NCI-H2107 treated with DMSO at 0.1 percent for 48 hours (cell line): Measurements from ENCODE around the gene ACOX1.

Source experiments
- DNase-seq: peaks from one replicate; lab custom pipeline; 2025; ENCODE audit not compliant: unreplicated experiment; lab: John Stamatoyannopoulos, UW

Gene ACOX1

DNA sequence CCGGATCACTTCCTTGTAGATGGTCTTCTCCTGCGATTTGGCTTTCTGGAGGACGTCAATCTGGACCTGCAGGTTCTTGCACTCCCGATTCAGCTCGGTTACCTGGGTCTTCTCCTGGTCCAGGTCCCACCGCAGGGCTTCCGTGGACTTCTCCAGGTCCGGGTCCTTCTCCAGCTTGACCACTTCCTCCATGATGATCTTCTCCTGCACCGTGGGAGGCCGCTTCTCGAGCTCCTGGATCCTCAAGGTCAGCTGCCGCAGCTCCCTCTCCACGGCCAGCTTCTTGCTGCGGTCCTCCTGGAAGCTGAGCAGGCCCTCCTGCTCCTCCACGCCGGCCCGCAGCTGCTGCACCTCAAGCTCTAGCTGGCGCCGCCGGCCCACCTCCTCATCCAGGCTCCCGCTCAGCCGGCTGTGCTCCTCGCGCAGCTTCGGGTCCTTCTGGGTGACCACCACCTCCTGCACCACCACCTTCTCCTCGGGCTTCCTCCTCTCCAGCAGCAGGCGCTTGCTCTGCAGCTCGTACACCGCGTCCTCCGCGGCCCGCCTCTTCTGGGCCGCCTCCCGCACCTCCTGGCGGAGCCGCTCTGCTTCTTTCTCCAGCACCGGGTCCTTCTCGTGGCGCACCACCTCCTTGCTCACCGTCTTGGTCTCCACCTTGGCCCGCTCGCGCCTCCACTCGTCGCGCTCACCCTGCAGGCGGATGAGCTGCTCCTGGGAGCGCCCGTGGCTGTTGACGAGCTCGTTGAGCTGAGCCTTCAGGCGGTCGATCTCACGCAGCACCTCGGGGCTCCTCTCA, 29.9 kb upstream of the ACOX1 start:
- no peak for DNase-seq

DNA sequence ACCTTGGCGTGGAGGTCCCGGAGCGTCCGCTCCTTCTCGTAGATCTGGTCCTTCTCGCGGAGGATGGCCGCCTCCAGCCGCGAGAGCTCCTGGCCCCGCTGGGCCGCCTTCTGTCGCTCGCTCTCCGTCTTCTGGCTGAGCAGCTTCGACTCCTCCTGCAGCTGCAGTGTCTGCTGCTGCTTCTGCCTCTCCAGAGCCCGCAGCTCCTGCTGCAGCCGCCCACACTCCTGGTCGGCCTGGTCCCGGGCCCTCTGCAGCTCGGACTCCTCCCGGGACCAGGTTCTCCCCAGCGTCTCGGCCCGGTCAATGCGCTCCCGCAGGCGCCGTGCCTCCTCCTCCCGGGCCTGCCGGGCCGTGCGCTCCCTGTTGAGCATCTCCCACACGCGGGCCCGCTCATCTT, 29.2 kb upstream of the ACOX1 start:
- no peak for DNase-seq

DNA sequence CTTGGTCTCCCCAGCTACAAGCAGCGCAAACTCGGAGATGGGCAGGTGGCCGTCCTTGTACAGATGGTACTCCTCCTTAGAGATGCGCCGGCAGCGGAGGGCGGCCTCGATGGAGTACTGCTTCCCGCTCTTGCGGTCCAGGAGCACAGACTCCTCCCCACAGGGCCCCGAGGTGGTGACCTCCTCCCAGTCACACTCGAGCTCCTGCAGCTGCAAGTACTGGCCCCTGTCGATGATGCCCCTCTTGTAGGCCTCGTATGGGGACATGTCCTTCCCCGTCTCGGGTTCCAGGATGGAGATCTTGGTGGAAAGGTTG, 28.8 kb upstream of the ACOX1 start:
- no peak for DNase-seq

DNA sequence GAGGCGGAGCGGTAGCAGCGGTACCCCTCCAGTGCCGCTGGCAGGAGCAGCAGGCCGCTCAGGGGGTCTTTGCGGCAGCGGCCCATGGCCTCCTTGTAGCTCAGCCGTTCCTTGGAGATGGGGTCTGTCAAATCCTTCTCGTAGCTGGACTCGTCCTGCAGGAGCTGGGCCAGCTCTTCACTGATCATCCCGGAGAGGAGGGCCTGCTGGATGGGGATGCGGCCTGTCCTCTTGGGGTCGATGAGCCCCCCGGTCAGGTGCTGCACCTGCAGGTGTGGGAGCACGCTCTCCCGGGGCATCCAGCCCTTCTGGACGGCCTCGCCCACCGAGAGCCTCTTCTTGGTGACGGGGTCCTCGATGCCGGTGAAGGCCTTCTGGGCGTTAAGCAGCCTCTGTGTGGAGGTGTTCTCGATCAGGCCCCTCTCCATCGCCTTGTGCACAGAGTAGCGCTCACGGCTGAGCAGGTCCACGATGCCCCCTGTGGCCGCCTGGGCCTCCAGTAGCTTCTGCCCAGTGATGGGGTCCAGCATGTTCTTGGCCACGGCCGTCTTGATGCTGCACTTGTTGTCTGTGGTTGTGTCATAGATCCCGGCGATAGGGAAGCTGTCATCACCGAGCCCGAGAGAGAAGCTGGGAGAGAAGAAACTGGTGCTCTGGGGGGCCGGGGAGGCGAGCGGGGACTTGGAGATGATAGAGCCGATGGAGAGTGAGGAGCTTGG, 28.3 kb upstream of the ACOX1 start:
- DNase-seq, result no peak

DNA sequence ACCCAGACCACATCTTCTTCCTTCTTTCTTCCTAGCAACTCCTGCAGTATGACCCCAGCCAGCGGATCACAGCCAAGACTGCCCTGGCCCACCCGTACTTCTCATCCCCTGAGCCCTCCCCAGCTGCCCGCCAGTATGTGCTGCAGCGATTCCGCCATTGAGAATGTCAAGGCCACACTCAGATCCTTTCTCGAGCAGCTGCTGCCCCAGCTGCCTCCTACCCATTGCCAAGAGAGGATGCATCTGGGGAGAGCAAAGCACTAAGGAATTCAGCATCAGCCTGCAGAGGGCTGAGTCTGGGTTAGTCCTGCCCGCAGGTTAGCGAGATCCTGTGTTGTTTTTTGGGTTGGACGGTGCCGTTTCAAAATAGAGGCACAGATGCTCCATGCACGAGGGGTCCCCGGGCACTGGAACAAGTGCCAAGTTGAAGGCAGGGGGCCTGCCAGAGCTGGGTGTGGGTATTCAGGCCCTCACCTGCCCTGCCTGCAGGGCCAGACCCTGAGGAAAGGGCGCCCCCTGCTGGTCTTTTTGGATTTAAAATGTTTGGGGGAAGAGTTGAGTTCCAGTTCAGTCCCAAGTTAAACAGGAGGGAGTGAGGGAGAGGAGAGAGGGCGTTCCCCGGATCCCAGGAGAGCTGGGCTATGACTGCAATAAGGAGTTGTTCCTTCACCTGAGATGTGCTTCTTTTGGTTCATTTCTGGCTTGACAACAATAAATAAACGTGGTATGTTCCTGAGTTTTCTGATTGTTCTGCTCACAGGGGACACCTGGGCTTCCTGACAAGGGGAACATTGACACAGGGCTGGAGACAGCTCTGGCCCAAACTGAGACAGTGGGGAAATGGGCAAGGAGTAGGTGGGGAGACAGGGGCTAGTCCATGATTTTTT, 26.5 kb upstream of the ACOX1 start:
- DNase-seq, result peak; percentile 39

DNA sequence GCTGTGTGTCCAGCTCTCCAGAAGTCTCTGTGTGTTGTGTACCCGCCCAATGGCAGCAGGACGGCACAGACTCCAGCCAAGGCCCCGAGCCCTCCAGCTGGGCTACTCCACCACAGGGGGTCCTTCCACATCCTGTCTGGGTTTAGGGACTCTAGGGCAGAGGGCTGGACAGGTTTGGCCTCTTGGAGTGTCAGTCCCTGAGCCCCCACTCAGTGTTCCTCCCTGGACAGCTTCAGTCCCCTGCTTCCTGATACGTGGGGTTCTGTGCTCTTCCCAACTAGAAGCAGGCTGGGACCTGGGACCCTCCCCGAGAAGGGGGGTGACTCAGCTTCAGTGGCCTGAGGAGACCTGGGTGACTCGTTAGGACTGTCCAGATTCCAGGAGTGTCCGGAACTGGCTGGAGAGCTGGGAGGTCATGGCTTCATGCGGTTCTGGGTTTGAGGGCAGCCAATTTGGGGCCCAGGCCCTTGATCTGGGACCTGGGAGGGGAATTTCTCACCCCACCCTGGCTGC, 25.8 kb upstream of the ACOX1 start:
- DNase-seq, result no peak

DNA sequence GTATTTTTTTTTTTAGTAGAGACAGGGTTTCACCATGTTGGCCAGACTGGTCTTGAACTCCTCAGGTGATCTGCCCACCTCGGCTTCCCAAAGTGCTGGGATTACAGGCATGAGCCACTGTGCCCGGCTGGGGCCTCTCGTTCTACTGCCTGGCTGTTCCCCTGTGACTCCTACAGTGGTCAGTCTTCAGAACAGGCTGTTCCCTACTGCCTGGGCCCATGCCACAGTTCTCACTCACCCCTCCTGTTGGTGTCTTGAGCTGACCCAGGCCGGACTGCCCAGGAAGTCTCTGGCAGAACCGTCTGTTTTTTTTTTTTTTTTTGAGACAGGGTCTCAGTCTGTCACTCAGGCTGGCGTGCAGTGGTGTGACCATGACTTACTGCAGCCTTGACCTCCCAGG, 24.9 kb upstream of the ACOX1 start:
- no peak for DNase-seq

DNA sequence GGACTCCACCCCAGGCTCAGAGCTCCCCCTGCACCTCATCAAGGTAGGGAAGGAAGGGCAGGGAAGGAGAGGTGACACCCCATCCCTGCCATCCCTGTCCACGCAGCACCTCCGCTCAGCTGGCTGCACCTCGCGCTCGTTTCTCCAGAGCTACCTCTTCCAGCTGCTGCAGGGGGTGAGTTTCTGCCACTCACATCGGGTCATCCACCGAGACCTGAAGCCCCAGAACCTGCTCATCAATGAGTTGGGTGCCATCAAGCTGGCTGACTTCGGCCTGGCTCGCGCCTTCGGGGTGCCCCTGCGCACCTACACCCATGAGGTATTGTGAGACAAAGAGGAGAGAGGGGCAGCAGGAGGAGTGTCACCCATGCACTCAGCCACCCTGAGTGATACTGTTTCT, 23.1 kb upstream of the ACOX1 start:
- DNase-seq, result no peak

DNA sequence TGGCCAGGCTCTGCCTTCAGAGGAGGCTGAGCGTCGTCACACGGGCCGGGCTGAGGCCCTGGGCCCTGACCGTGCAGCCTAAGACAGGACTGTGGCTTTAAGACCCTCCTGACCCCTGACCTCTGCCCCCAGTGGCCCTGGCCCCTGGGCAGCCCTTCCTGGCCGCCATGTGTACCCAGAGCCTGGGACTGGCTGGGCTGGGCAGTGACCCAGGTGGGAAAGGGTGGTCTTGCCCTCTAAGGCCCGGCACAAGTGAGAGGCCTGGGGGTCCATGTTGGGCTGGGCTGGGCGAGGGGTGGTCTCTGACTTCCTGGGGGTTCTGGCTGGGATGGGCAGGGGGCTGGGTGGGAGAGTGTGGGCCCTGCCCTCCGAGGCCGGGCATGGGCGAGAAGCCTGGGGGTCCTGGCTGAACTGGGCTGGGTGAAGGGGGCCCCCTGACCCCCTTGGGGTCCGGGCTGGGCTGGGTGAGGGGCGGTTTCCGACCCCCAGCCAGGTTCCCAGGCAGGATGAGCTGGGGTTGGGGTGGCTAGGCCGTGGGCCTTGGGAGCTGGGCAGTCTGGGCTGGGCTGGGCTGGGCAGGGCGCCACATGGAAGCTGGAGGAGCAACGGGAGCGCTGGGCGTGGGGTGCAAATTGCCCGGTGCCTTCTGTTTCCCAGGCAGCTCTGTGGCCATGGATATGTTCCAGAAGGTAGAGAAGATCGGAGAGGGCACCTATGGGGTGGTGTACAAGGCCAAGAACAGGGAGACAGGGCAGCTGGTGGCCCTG, 22.0 kb upstream of the ACOX1 start, which contains the start of gene CDK3:
TSS of gene CDK3 (plus strand) at position 101 of the 767 bp plus-strand sequence. CDS start at position 672, 571 bp downstream.
- DNase-seq, result no peak

DNA sequence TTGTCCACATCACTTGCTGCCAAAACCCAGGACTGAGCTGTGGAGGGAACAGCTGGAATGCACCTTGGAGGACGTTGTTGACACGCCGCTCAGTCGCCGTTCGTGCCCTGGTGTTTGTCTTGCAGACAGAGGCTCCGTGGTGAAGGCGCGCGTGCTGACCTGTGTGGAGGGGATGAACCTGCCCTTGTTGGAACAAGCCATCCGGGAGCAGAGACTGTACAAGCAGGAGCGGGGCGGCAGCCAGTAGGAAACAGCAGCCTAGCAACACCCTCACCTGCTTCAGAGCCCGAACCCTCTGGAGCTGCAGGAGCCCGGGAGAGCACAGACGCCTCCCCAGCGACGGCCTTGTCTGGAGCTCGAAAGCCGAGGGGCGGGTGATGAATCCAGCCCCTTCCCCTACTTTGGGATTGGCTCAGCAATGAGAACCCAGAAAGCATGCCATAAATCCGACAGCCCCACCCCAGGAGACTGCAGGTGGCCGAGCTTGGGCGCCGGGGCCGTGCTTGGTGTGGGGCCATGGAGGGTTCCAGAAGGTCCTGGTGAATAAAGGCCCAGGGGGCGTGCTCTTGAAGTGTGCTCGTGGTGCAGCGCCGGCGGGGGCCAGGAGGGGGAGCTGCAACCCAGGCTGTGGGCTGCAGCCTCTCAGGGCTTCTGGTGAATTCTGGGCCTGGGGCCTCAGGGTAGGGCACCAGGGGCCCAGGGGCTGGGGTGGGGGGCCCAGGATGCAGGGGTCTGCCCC, 21.2 kb upstream of the ACOX1 start:
- DNase-seq, result no peak

DNA sequence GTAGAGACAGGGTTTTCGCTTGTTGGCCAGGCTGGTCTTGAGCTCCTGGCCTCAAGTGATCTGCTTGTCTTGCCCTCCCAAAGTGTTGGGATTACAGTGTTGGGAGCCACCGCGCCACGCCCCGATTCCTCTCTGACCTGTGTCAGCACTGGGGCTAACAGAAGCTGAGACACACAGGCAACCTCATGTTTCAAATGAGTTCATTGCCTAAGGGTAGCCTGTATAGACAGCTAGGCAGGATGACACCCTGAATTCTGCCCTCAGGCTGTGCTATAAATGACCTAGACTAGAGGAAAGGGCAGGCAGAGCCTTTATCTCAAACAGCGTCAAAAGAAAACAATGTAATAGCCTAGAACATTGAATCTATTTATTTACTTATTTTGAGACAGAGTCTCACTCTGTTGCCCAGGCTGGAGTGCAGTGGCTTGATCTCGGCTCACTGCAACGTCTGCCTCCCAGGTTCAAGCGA, 19.4 kb upstream of the ACOX1 start:
- DNase-seq, result no peak

DNA sequence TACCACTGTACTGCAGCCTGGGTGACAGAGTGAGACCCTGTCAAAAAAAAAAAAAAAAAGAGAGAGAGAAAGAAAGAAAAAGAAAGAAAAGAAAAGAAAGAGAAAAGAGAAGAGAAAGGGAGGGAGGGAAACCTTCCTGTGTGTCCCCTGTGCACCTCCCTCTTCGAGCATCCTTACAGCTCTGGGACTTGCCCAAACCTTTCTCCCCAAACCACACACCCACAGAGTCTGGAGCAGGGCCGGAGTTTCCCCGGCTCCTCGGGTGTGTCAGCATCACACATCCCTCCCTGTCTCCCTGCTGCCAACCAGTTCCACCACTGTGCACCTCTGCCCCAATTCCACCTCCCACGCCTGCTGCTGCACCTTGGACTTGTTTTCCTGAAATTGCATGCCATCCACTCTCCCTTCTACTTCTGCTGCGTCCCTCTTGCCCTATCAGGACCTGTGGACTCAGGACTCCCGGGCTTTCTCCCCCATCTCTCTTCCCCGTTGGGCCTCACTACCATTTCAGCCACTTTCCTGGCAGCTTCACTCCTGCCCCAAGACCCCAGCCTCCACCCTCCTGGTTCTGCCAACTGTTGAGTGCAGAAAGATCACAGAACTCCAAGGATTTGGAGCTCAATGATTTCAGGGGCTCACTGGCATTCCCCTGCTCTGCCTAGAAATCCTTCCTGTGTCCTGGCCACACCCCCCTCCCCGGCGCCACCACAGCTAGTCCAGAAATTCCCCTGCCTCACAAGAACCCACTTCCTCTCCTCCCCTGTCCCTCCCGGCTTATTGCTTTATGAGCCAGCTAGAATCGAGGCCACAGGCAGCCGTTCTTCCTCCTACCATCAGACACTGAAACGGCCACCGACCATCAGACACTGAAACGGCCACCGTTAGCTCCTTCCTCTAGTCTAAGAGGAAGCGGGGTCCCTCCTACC, 18.0 kb upstream of the ACOX1 start:
- no peak for DNase-seq

DNA sequence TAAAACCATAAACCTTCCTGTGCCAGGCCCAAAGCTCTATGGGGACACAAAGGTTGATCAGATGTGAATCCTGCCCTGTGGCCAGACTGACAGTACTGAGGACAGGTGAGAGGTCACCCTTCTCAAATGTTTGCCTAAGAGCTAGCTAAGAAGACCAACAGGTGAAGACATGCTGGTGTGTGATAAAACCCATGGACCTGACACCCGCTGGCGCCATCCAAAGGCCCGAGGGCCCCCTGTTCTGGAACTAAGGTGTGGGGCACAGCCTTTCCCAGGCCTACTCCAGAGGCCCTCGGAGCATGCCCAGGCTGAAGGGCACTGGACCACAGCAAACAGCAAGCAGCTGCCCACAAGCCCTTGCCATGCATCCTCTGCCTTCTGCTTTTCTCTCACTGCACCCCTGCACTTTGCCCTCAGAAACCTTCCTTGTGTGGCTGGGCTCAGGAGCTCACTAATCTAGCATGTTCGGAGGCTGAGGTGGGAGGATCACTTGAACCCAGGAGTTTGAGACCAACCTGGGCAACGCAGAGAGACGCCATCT, 16.5 kb upstream of the ACOX1 start:
- no peak for DNase-seq

DNA sequence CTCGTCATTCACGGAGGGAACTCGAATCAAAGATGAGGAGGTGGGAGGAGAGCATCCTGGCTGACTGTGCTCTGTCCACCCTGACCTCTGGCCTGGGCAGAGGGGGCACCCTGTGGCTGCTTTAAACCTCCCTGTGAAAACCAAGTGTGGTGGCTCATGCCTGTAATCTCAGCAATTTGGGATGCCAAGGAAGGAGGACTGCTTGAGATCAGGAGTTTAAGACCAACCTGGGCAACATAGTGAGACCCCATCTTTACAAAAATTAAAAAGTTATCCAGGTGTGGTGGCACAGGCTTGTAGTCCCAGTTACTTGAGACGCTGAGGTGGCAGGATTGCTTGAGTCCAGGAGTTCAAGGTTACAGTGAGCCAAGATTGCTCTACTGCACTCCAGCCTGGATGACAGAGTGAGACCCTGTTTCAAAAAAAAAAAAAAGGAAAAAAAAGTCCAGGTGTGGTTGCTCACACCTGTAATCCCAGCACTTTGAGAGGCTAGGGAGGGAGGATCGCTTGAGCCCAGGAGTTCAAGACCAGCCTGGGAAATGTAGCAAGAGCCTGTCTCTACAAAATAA, 15.9 kb upstream of the ACOX1 start:
- DNase-seq, result no peak

DNA sequence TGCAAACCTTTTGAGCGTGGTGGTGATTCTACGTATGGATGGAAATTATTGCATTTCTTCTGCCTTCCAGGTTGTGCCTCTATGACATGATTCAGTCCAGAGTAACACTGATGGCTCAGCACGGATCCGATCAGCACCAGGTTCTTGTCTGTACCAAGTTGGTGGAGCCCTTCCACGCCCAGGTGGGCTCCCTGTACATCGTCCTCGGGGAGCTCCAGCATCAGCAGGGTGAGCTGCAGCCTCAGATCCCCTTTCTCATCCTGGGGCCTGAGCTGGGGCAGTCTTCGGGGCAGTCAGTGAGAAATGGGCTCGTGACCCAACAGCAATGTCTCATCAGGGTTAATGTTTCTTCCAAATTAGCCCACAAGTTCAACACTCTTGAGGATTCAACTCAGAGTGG, 12.4 kb upstream of the ACOX1 start:
- no peak for DNase-seq

DNA sequence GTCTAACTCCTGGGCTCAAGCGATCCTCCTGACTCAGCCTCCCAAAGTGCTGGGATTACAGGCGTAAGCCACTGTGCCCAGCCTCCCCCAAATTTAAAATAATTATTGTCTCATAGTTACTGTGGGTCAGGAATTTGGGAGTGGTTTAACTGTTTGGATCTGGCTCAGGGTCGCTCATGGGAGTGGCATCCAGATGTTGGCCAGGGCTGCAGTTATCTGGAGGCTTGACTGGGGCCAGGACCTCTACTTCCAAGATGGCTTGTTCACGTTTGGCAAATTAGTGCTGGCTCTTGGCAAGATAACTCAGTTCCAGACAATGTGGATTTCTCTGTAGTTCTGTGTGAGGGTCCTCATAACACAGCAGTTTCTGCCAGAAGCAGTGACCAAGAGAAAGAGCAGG, 8.1 kb upstream of the ACOX1 start:
- no peak for DNase-seq

DNA sequence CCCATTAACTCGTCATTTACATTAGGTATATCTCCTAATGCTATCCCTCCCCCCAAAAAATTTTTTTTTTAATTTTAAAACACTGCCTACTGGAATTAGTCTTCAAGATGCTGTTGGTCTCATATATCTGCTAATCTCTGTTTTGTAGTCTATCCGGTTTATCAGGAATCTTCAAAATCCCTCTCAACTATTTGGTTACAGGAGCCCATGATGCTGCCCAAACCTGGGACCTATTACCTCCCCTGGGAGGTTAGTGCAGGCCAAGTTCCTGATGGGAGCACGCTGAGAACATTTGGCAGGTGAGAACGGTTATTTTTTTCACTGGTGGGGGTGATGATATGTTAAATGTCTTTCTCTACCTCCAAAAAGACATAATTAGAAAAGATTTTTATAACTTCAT, 7.0 kb upstream of the ACOX1 start:
- DNase-seq, result no peak

DNA sequence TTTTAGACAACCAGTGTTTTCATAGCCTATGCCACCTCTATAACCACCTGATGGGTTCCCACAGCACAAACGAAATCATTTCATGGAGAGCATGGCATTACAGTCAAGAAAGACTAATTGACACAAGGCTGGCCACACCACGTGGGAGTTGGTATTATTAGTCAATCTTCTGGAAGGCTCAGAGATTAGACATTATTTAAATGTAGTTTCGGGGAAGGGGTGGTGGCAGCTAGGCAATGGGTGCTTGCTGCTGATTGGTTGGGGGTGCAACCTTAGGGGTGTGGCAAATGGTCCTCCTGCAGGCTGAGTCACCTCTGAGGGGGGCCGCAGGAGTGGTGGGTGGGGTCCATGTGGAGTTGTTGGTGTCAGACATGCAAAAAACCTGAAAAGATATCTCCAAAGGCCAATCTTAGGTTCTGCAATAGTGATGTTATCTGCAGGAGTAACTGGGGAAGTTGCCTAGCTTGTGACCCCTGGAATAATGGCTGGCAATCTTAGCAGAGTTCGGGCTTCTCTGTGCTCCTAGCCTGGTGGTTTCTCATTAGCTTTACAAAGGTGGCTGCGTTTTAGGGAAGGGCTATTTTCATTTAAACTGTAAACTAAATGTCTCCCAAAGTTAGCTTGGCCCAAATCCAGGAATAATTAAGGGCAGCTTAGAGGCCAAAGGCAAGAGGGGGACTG, 4.7 kb upstream of the ACOX1 start:
- no peak for DNase-seq
